Karpas-422 (cell line): ENCODE measurements around the gene ZNF330. TPM values are rescaled to one million over a fixed set of nuclear protein-coding genes. Genes with fewer than 3 reads are reported as not detected.

Source experiments
- DNase-seq: peaks from one replicate; pipeline ENCODE4 v3.0.0-alpha.2; 2015
- H2AFZ ChIP-seq: fragments of 200-600 bp; sonication (generic); 2 replicates; pipeline ENCODE4 v1.6.1; 2014; ENCODE audit warnings: antibody characterized with exemption, low read length, mixed read lengths
- H3K27ac ChIP-seq: fragments of 200-600 bp; sonication (generic); 2 replicates; pipeline ENCODE4 v1.5.1; 2014; ENCODE audit warnings: mild to moderate bottlenecking, low read length, moderate library complexity
- H3K27me3 ChIP-seq: fragments of 200-600 bp; sonication (generic); 2 replicates; pipeline ENCODE4 v1.6.1; 2014; ENCODE audit warnings: low read length, mixed read lengths
- H3K36me3 ChIP-seq: fragments of 200-600 bp; sonication (generic); 2 replicates; pipeline ENCODE4 v1.6.1; 2014; ENCODE audit warnings: low read length, mixed read lengths; ENCODE audit not compliant: insufficient read depth
- H3K4me1 ChIP-seq: fragments of 200-600 bp; sonication (generic); 2 replicates; pipeline ENCODE4 v1.6.1; 2014; ENCODE audit warnings: mild to moderate bottlenecking, low read length, mixed read lengths
- H3K4me2 ChIP-seq: fragments of 200-600 bp; sonication (generic); 2 replicates; pipeline ENCODE4 v1.6.1; 2014; ENCODE audit warnings: low read length, low read depth, mild to moderate bottlenecking; ENCODE audit not compliant: poor library complexity, severe bottlenecking
- H3K4me3 ChIP-seq: fragments of 200-600 bp; sonication (generic); 2 replicates; pipeline ENCODE4 v1.5.1; 2014; ENCODE audit warnings: mild to moderate bottlenecking, antibody characterized with exemption, low read length, mixed read lengths
- H3K79me2 ChIP-seq: fragments of 200-600 bp; sonication (generic); 2 replicates; pipeline ENCODE4 v1.6.1; 2014; ENCODE audit warnings: mild to moderate bottlenecking, low read length, mixed read lengths
- H3K9ac ChIP-seq: fragments of 200-600 bp; sonication (generic); 2 replicates; pipeline ENCODE4 v1.6.0; 2014; ENCODE audit warnings: low read length
- H3K9me2 ChIP-seq: fragments of 200-600 bp; sonication (generic), shearing (Covaris generic); replicated peaks from 2 replicates; pipeline ENCODE4 v1.6.0; 2014; ENCODE audit warnings: mild to moderate bottlenecking, low read length, moderate library complexity; ENCODE audit not compliant: insufficient read depth
- H3K9me3 ChIP-seq: fragments of 300-700, 200-600 bp; sonication (generic); 2 replicates; pipeline ENCODE4 v1.6.1; 2014; ENCODE audit warnings: low read length, mixed read lengths
- H4K20me1 ChIP-seq: fragments of 200-600 bp; sonication (generic); 2 replicates; pipeline ENCODE4 v1.6.1; 2014; ENCODE audit warnings: mild to moderate bottlenecking, antibody characterized with exemption, low read length, low read depth; ENCODE audit not compliant: insufficient read depth
- total RNA-seq: library from RNA; depleted of rRNA; stranded (reverse); fragments of >200 nt; shearing (Covaris generic); gene quantifications from 2 replicates; pipeline ENCODE4 v1.2.3, GENCODE V29; 2014; ENCODE audit warnings: low replicate concordance; rRNA removed

Gene ZNF330
- total RNA-seq, 1 experiment from 2014 or later: 53.6 TPM

DNA sequence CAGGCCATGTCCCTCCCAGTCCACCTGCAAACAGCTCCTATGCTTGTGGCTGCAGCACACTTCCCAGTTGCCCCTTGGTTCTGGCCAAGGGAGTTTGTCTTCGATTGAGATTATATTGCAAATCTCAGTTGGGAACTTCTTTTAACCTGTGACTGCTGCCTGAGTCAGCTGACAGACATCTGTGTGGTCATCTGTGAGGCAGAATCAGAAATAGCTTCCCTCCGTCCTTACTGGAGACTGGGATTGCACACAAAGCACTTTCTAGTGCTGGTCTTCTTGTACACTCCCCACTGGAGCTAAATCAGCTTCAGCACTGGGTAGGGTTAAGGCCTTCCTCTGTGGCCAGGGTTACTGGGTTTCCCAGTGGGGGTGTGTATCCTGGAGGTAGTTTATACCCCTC, 34.3 kb downstream of the ZNF330 start:
- no peaks in the 10 kb centered on the region for H3K4me1 ChIP-seq
- H3K27ac ChIP-seq: no peak overlapping the region
- H3K9ac ChIP-seq: no peak overlapping the region
- no peaks in the 10 kb centered on the region for H3K36me3 ChIP-seq
- no peaks in the 10 kb centered on the region for H3K9me3 ChIP-seq
- no peak overlapping the region for H3K4me3 ChIP-seq
- no peak for DNase-seq
- H3K4me2 ChIP-seq: no peak overlapping the region
- H2AFZ ChIP-seq: no peak overlapping the region
- no peaks in the 10 kb centered on the region for H3K79me2 ChIP-seq
- no peaks in the 10 kb centered on the region for H3K27me3 ChIP-seq
- no peaks in the 10 kb centered on the region for H4K20me1 ChIP-seq
- H3K9me2 ChIP-seq: no peaks in the 10 kb centered on the region

DNA sequence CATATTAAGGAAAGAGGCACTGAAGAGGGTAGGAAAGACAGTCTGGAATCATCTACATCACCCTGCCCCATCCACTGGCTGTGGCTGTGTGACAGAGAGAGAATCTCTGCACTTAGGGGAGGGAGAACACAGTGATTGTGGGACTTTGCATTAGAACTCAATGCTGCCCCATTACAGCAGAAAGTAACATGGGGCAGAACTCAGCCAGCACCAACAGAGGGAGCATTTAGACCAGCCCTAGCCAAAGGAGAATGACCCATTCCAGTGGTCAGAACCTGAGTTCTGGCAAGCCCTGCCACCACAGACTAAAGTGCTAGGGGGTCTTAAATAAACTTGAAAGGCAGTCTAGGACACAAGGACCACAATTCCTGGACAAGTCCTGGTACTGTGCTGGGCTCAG, 37.9 kb downstream of the ZNF330 start:
- H3K79me2 ChIP-seq: no peaks in the 10 kb centered on the region
- no peak for DNase-seq
- H3K4me2 ChIP-seq: no peak overlapping the region
- no peak overlapping the region for H2AFZ ChIP-seq
- no peaks in the 10 kb centered on the region for H3K27me3 ChIP-seq
- no peaks in the 10 kb centered on the region for H3K36me3 ChIP-seq
- no peaks in the 10 kb centered on the region for H3K9me2 ChIP-seq
- H3K9me3 ChIP-seq: no peaks in the 10 kb centered on the region
- H4K20me1 ChIP-seq: no peaks in the 10 kb centered on the region
- no peaks in the 10 kb centered on the region for H3K4me1 ChIP-seq
- no peak overlapping the region for H3K27ac ChIP-seq
- H3K4me3 ChIP-seq: no peak overlapping the region
- H3K9ac ChIP-seq: no peak overlapping the region

DNA sequence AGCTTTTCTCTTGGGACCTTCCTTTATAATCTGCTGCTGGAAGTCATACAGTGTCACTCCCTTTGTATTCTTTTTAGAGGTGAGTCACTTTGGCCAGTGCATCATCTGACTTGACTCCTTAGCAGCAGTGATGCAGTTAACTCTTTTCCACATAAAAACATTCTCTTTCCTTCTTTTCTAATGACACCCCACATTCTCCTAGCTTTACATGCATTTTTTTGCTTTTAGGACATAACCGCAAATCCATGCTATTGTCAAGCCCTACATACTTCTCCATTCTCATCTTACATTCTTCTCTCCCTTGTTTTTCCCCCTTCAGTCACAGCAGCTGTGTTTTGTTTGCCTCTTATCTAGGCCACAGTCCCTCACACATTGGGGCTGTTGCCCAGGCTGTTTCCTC, 55.1 kb downstream of the ZNF330 start:
- H3K4me2 ChIP-seq: no peak overlapping the region
- no peaks in the 10 kb centered on the region for H3K9me2 ChIP-seq
- H3K9ac ChIP-seq: no peak overlapping the region
- no peak overlapping the region for H3K27ac ChIP-seq
- no peaks in the 10 kb centered on the region for H3K36me3 ChIP-seq
- no peak overlapping the region for H3K4me3 ChIP-seq
- DNase-seq: no peak
- H4K20me1 ChIP-seq: no peaks in the 10 kb centered on the region
- no peaks in the 10 kb centered on the region for H3K79me2 ChIP-seq
- H3K9me3 ChIP-seq: no peaks in the 10 kb centered on the region
- no peaks in the 10 kb centered on the region for H3K4me1 ChIP-seq
- H2AFZ ChIP-seq: no peak overlapping the region
- H3K27me3 ChIP-seq: no peaks in the 10 kb centered on the region

DNA sequence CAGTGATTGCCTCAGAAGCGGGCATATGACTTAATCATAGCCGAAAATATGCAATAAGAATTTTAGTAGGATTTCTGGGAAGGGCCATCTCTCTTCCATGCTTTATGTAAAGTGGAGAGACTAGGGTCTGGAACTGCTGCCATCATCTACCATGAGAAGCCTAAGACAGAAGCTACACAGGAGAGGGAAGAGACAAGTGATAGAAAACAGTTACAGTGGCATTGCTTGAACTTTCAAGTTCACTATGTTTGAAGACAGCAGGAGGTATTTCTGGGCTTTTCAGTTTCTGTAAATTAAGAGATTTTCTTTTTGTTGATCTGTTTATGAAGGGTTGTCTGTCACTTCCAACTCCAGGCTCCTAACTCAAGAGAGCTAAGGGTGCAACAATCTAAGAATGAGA, 62.5 kb downstream of the ZNF330 start:
- no peaks in the 10 kb centered on the region for H3K4me1 ChIP-seq
- no peaks in the 10 kb centered on the region for H4K20me1 ChIP-seq
- no peaks in the 10 kb centered on the region for H3K79me2 ChIP-seq
- H3K9me3 ChIP-seq: no peaks in the 10 kb centered on the region
- no peak overlapping the region for H2AFZ ChIP-seq
- H3K4me2 ChIP-seq: no peak overlapping the region
- H3K27ac ChIP-seq: no peak overlapping the region
- no peak overlapping the region for H3K4me3 ChIP-seq
- H3K9ac ChIP-seq: no peak overlapping the region
- DNase-seq: no peak
- no peaks in the 10 kb centered on the region for H3K36me3 ChIP-seq
- no peaks in the 10 kb centered on the region for H3K9me2 ChIP-seq
- no peaks in the 10 kb centered on the region; the same call in 1 of the 2 replicates for H3K27me3 ChIP-seq

DNA sequence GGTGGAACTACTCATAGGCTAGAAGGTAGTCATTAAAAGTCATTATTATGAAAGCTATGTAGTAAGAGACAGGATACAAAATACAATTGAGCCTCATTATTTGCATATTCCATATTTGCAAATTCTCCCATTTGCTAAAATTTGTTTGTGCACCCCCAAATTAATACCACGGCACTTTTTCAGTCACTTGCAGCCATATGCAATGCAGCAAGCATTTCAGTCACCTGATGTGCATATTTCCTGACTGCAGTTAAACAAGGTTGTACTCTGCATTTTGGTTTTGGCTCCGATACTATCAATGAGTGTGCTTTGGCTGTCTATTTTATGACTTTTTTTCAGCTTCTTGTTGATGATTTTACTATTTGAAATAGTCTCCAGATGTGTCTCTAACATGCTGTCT, 62.9 kb downstream of the ZNF330 start:
- H3K4me1 ChIP-seq: no peaks in the 10 kb centered on the region
- H3K4me3 ChIP-seq: no peak overlapping the region
- H3K4me2 ChIP-seq: no peak overlapping the region
- no peaks in the 10 kb centered on the region; the same call in 1 of the 2 replicates for H3K27me3 ChIP-seq
- no peaks in the 10 kb centered on the region for H3K79me2 ChIP-seq
- no peak overlapping the region for H3K27ac ChIP-seq
- no peak overlapping the region for H2AFZ ChIP-seq
- no peaks in the 10 kb centered on the region for H3K9me3 ChIP-seq
- H3K36me3 ChIP-seq: no peaks in the 10 kb centered on the region
- no peak for DNase-seq
- H4K20me1 ChIP-seq: no peaks in the 10 kb centered on the region
- no peaks in the 10 kb centered on the region for H3K9me2 ChIP-seq
- H3K9ac ChIP-seq: no peak overlapping the region

Other genes with a start within 250 kb of the ZNF330 start
- gene RNF150, start 87.4 kb upstream of the ZNF330 start, total RNA-seq: not detected in 2 replicates